HepG2 (cell line): ENCODE measurements around the gene CFAP43. TPM values are rescaled to one million over a fixed set of nuclear protein-coding genes. Genes with fewer than 3 reads are reported as not detected.

ENCODE experiments used
- ARNT ChIP-seq: fragments of 450-650 bp; IDR thresholded peaks from 2 replicates; pipeline ENCODE4 v1.6.1; 2017
- DMAP1 ChIP-seq: IDR thresholded peaks from 2 replicates; pipeline ENCODE4 v1.6.1; 2016
- HOXA5 ChIP-seq: sonication (generic); formaldehyde crosslinking; IDR thresholded peaks from 2 replicates; pipeline ENCODE4 v1.4.0; 2020; ENCODE audit warnings: missing genetic modification reagents
- MED13 ChIP-seq: sonication (generic); formaldehyde crosslinking; IDR thresholded peaks from 2 replicates; pipeline ENCODE4 v1.5.0; 2020; ENCODE audit warnings: missing genetic modification reagents
- SOX13 ChIP-seq, 3 experiments: fragments of 450-650 bp in 1 of 3; sonication (generic) in 1 of 3; formaldehyde crosslinking in 1 of 3; IDR thresholded peaks in 2 of 3; conservative IDR thresholded peaks in 1 of 3; 2 replicates each; pipeline versions ENCODE4 v1.5.0 to v1.6.1; 2016 to 2020; ENCODE audit warnings: antibody characterized with exemption in 1 of 3, mild to moderate bottlenecking in 1 of 3, missing compliant biosample characterization in 1 of 3, missing genetic modification reagents in 1 of 3, moderate library complexity in 1 of 3
- SP5 ChIP-seq: IDR thresholded peaks from 2 replicates; pipeline ENCODE4 v1.6.1; 2016; ENCODE audit warnings: low read depth, borderline replicate concordance
- TOE1 ChIP-seq: sonication (generic); formaldehyde crosslinking; IDR thresholded peaks from 2 replicates; pipeline ENCODE4 v1.4.0; 2020; ENCODE audit warnings: mild to moderate bottlenecking, missing genetic modification reagents
- ZNF296 ChIP-seq: sonication (generic); formaldehyde crosslinking; conservative IDR thresholded peaks from 2 replicates; pipeline ENCODE4 v1.5.0; 2020; ENCODE audit warnings: mild to moderate bottlenecking, missing genetic modification reagents
- ZNF318 ChIP-seq: sonication (generic); formaldehyde crosslinking; IDR thresholded peaks from 2 replicates; pipeline ENCODE4 v1.4.0; 2020; ENCODE audit warnings: mild to moderate bottlenecking, missing genetic modification reagents
- ZNF34 ChIP-seq: sonication (generic); formaldehyde crosslinking; IDR thresholded peaks from 2 replicates; pipeline ENCODE4 v1.4.0; 2020; ENCODE audit warnings: mild to moderate bottlenecking, missing genetic modification reagents, borderline replicate concordance
- ZNF512B ChIP-seq: sonication (generic); formaldehyde crosslinking; IDR thresholded peaks from 2 replicates; pipeline ENCODE4 v1.5.1; 2020; ENCODE audit warnings: missing genetic modification reagents, mild to moderate bottlenecking, borderline replicate concordance
- ZNF605 ChIP-seq: sonication (generic); formaldehyde crosslinking; IDR thresholded peaks from 2 replicates; pipeline ENCODE4 v1.8.0; 2022; ENCODE audit warnings: mild to moderate bottlenecking, missing genetic modification reagents
- ZNF607 ChIP-seq: sonication (generic); formaldehyde crosslinking; IDR thresholded peaks from 2 replicates; pipeline ENCODE4 v1.5.1; 2020; ENCODE audit warnings: missing genetic modification reagents, mild to moderate bottlenecking, borderline replicate concordance
- ZNF800 ChIP-seq: sonication (generic); formaldehyde crosslinking; IDR thresholded peaks from 2 replicates; pipeline ENCODE4 v1.4.0; 2020; ENCODE audit warnings: missing genetic modification reagents
- ZNF83 ChIP-seq: sonication (generic); formaldehyde crosslinking; IDR thresholded peaks from 2 replicates; pipeline ENCODE4 v1.4.0; 2020; ENCODE audit warnings: missing genetic modification reagents, mild to moderate bottlenecking, borderline replicate concordance
- polyA plus RNA-seq, 8 experiments: library from polyadenylated mRNA; depleted of rRNA in 3 of 8; stranded (reverse) in 7 of 8; unstranded in 1 of 8; fragments of >200 nt; fragmentation: Illumina TruSeq in 4 of 8; extraction: Trizol in 4 of 8; gene quantifications; 2 replicates each; pipeline versions ENCODE4 v1.2.1 to v1.2.3, GENCODE V29; 2011 to 2016; ENCODE audit warnings: low read depth in 4 of 8, missing spikeins in 1 of 8, mixed read lengths in 1 of 8; ENCODE audit not compliant: insufficient read depth in 1 of 8
- total RNA-seq, 5 experiments: library from RNA; depleted of rRNA; stranded (reverse); fragments of >200 nt; fragmentation: Illumina TruSeq; extraction: Trizol; gene quantifications; 2 replicates each; pipeline ENCODE4 v1.2.3, GENCODE V29; 2016; ENCODE audit warnings: low read depth in 1 of 5

CFAP43 gene
- total and polyA plus RNA-seq, 2 of the 13 experiments (the other 11 are each of a cell fraction or from before 2014, with no cell fraction given): 0.24 to 0.38 TPM

- TF ChIP-seq ZNF800 (CRISPR knock-in tag) (no peak), ZNF605 (no peak), ZNF34 (CRISPR knock-in tag) (no peak), DMAP1 (peak; percentile 10; the same call in 1 of the 2 replicates), ZNF512B (CRISPR knock-in tag) (no peak), ZNF296 (no peak), MED13 (CRISPR knock-in tag) (0 out of 2 replicates have a peak, but pooled peaks have one; percentile 21), TOE1 (CRISPR knock-in tag) (no peak), SP5 (CRISPR knock-in tag) (no peak), ARNT (no peak), ZNF83 (peak; percentile 91; the same call in 1 of the 2 replicates), SOX13 (IDR thresholded peaks at IDR 0.05) (no peak), SOX13 (CRISPR knock-in tag; conservative IDR thresholded peaks at IDR 0.05 in 1 of 2, IDR thresholded peaks at IDR 0.05 in 1 of 2) (no peak), ZNF318 (no peak), HOXA5 (CRISPR knock-in tag) (0 out of 2 replicates have a peak, but pooled peaks have one; percentile 9), ZNF607 (CRISPR knock-in tag) (peak; percentile 58; the same call in 1 of the 2 replicates)
Measured at GRCh38 chr10:104122225-104123107, 109.7 kb downstream of the CFAP43 start (continued).
